Glutamatergic neuron (in vitro differentiated cells): ENCODE results near the gene WDR82. TPM values are rescaled to one million over a fixed set of nuclear protein-coding genes. Genes with fewer than 3 reads are reported as not detected.
A peak's percentile ranks its signal among the peaks of the same experiment; 100 is the strongest.
"Not testable (repeated sequence)": the region's sequence is repeated elsewhere in the genome, so short reads cannot be mapped to it uniquely, and the experiment has no call there.

Experiments used
- DNase-seq: peaks from one replicate; pipeline ENCODE4 v3.0.0; 2022
- H3K27ac Mint-ChIP-seq: one replicate; pipeline ENCODE4 v1.8.0; 2020; ENCODE audit warnings: mild to moderate bottlenecking, mixed read lengths, inconsistent platforms; ENCODE audit not compliant: unreplicated experiment
- H3K27me3 Mint-ChIP-seq: one replicate; pipeline ENCODE4 v1.8.0; 2020; ENCODE audit warnings: mild to moderate bottlenecking, moderate library complexity, mixed read lengths, inconsistent platforms; ENCODE audit not compliant: unreplicated experiment
- H3K36me3 Mint-ChIP-seq: one replicate; pipeline ENCODE4 v1.8.0; 2020; ENCODE audit warnings: mild to moderate bottlenecking, mixed read lengths, inconsistent platforms; ENCODE audit not compliant: unreplicated experiment
- H3K4me1 Mint-ChIP-seq: one replicate; pipeline ENCODE4 v1.8.0; 2020; ENCODE audit warnings: mild to moderate bottlenecking, low read depth, mixed read lengths, inconsistent platforms; ENCODE audit not compliant: unreplicated experiment
- H3K4me3 Mint-ChIP-seq: one replicate; pipeline ENCODE4 v1.8.0; 2020; ENCODE audit warnings: mild to moderate bottlenecking, mixed read lengths, inconsistent platforms; ENCODE audit not compliant: unreplicated experiment
- H3K9me3 Mint-ChIP-seq: one replicate; pipeline ENCODE4 v1.8.0; 2020; ENCODE audit warnings: mild to moderate bottlenecking, moderate library complexity, mixed read lengths, inconsistent platforms; ENCODE audit not compliant: unreplicated experiment
- total RNA-seq: library from RNA; stranded (reverse); fragmentation: NEBNext Ultra II Directional; extraction: Animal tissue kit (Norgen Biotek cat#: 25700); gene quantifications from one replicate; pipeline ENCODE4 v1.2.1, GENCODE V29; 2021; ENCODE audit not compliant: unreplicated experiment
- TF ChIP-seq, protein P1 (sequence below): fragments of 200-600 bp; sonication (generic); IDR thresholded peaks from one replicate; pipeline ENCODE4 v1.5.0; 2021; ENCODE audit not compliant: partially characterized antibody, unreplicated experiment

The WDR82 gene
- total RNA-seq, 1 donor from 2014 or later = 118 TPM

DNA sequence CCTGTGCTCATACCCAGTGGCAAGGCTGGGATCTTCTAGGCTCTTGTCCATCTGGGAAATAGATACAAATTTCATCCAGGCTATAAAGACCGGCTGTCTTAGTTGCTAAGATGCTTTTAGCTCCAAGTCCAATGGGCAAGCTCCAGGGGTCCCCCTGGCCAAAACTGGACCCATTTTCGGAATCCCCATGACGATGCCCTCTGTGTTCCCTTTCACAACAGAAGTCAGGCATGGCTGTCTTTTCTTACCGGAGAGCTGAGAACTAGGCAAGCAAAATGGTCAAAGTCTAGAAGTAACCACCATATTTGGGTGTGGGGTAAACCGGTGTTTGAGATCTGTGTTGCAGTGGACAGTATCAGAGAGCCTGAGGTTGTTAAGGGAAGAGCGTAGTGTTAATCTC lies 10.2 kb upstream of the WDR82 start:
- peaks cover 11% of the 10 kb centered on the region for H3K4me1 Mint-ChIP-seq
- DNase-seq = no peak
- H3K27me3 Mint-ChIP-seq = peaks cover 4% of the 10 kb centered on the region
- peak overlapping the region; percentile 100 for H3K27ac Mint-ChIP-seq
- H3K36me3 Mint-ChIP-seq = no peaks in the 10 kb centered on the region
- peaks cover 6% of the 10 kb centered on the region for H3K9me3 Mint-ChIP-seq
- TF ChIP-seq, protein P1, sequence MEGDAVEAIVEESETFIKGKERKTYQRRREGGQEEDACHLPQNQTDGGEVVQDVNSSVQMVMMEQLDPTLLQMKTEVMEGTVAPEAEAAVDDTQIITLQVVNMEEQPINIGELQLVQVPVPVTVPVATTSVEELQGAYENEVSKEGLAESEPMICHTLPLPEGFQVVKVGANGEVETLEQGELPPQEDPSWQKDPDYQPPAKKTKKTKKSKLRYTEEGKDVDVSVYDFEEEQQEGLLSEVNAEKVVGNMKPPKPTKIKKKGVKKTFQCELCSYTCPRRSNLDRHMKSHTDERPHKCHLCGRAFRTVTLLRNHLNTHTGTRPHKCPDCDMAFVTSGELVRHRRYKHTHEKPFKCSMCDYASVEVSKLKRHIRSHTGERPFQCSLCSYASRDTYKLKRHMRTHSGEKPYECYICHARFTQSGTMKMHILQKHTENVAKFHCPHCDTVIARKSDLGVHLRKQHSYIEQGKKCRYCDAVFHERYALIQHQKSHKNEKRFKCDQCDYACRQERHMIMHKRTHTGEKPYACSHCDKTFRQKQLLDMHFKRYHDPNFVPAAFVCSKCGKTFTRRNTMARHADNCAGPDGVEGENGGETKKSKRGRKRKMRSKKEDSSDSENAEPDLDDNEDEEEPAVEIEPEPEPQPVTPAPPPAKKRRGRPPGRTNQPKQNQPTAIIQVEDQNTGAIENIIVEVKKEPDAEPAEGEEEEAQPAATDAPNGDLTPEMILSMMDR = no peak
- peak overlapping the region; percentile 90 for H3K4me3 Mint-ChIP-seq

DNA sequence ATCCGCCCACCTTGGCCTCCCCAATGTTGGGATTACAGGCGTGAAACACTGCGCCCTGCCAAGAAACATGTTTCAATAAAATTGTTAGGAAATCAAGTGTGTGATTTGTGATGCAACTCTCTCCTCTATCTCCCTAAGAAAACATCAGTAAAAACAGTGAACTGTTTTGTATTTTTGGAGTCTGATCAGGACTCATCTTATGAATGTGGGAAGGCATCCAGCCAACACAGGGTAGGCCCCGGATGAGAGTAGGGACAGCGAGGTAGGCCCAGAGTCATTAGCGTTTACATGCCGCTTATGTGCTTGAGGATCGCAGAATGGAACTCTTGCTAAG lies 8.3 kb upstream of the WDR82 start:
- peak overlapping the region; percentile 100 for H3K27ac Mint-ChIP-seq
- peak overlapping the region; percentile 90 for H3K4me3 Mint-ChIP-seq
- TF ChIP-seq, protein P1 = no peak
- H3K4me1 Mint-ChIP-seq = peaks cover 9% of the 10 kb centered on the region
- peaks cover 6% of the 10 kb centered on the region for H3K9me3 Mint-ChIP-seq
- DNase-seq = no peak
- peaks cover 4% of the 10 kb centered on the region for H3K27me3 Mint-ChIP-seq
- H3K36me3 Mint-ChIP-seq = no peaks in the 10 kb centered on the region

DNA sequence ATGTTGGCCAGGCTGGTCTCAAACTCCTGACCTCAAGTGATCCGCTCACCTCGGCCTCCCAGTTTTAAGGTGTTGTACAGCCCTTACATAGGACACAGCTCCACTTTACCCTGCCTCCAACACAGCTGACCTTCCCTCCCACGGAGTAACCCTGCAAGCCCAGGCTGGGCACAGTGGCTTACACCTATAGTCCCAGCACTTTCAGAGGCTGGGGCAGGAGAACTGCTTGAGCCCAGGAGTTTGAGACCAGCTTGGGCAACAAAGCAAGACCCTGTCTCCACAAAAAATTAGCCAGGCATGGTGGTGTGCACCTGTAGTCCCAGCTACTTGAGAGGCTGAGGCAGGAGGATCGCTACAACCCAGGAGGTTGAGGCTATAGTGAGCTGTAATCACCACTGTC lies 5.6 kb upstream of the WDR82 start:
- H3K4me3 Mint-ChIP-seq, H3K9me3 Mint-ChIP-seq, H3K4me1 Mint-ChIP-seq, H3K27ac Mint-ChIP-seq, H3K27me3 Mint-ChIP-seq, H3K36me3 Mint-ChIP-seq, DNase-seq: not testable (repeated sequence)

DNA sequence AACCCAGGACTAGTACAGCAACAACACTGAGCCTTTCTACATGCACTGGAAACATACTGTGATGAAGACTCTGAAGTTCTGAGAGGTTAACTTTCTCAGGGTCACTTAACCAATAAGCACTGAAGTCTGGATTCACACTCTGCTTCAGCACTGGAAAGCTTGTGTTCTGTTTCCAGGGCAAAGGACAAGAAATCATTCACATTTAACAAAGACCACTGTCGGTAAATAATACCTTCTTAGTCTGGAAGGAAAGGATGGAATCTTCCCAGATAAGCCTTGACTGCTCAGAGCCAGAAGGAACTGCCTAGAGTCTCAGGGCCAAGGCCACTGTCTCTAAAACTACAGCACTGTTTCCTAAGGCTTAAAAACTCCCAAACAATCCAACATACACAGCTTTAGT lies 4.9 kb upstream of the WDR82 start:
- no peak for DNase-seq
- peaks cover 6% of the 10 kb centered on the region for H3K27me3 Mint-ChIP-seq
- H3K36me3 Mint-ChIP-seq = no peaks in the 10 kb centered on the region
- H3K4me1 Mint-ChIP-seq = peaks cover 2% of the 10 kb centered on the region
- TF ChIP-seq, protein P1 = no peak
- H3K4me3 Mint-ChIP-seq = no peak overlapping the region
- peaks cover 8% of the 10 kb centered on the region for H3K9me3 Mint-ChIP-seq
- no peak overlapping the region for H3K27ac Mint-ChIP-seq

DNA sequence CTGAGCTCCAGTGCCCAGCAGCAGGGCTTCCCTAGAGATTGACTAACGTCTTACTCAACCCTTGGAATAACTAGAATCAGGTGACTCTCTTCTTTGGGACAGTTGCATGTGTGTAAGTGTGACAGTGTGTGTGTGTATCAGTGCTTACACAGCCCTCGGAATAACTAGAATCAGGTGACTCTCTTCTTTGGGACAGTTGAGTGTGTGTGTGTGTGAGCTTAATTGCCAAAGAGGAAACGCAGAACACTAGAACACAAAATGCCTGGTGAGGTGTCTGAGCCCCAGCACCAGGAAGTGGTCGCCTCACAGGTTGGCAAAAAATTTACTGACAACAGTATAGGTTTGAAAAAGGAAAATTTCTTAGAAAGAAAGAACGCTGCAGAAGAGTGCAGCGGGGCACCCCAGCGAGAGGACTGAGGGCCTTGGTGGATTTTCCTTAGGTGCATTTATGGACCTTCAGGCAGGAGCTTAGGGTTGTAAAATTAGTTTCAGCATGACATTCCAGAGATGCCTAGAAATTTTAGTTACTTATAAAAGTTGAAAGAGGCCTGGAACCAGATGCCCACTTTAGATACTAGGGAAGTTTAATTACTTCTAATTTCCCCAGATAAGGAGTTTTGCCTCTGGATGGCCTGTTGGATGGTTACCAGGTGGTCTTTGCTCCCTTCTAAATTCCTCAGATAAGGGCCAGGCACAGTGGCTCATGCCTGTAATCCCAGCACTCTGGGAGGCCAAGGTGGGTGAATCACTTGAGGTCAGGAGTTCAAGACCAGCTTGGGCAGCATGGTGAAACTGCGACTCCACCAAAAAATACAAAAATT lies 3.7 kb upstream of the WDR82 start:
- peaks cover 10% of the 10 kb centered on the region for H3K27me3 Mint-ChIP-seq
- DNase-seq = no peak
- H3K4me3 Mint-ChIP-seq = no peak overlapping the region
- peaks cover 9% of the 10 kb centered on the region for H3K9me3 Mint-ChIP-seq
- peaks cover 5% of the 10 kb centered on the region for H3K36me3 Mint-ChIP-seq
- H3K4me1 Mint-ChIP-seq = peaks cover 2% of the 10 kb centered on the region
- TF ChIP-seq, protein P1 = no peak
- H3K27ac Mint-ChIP-seq = no peak overlapping the region
